Measurements from ENCODE around the gene PLEKHA3. TPM values are rescaled to one million over a fixed set of nuclear protein-coding genes. Genes with fewer than 3 reads are reported as not detected.

The PLEKHA3 gene
- total and polyA plus RNA-seq, 2 of the 4 experiments (the other 2 are of a cell fraction) = 3.9 to 5.5 TPM

- H3K4me1 ChIP-seq (ENCODE audit: control insufficient read depth, insufficient read depth, low read length) = peaks cover 1% of the 10 kb centered on the region; the same call in 1 of the 2 replicates
- no peaks in the 10 kb centered on the region for H3K27me3 ChIP-seq (ENCODE audit: control insufficient read depth, insufficient read depth, low read length)
- dilution Hi-C loops (cut with HindIII; ENCODE audit: low sequenced_read_pairs, unreplicated experiment) = no loop called here
- H2BK120ac ChIP-seq (ENCODE audit: low read depth, low read length) = no peak overlapping the region
- no peak overlapping the region for H2BK5ac ChIP-seq (ENCODE audit: low read depth, low read length, poor library complexity, severe bottlenecking)
- WGBS, 2 experiments (ENCODE audit: extremely low coverage in 2 of 2, insufficient read length in 1 of 2) = no CpG with 5 or more reads among the region's 2 CpGs
- H4K8ac ChIP-seq (ENCODE audit: low read depth in 2 of 2, low read length in 2 of 2) = no peak overlapping the region
- no peak overlapping the region for H2AK9ac ChIP-seq (replicated peaks; ENCODE audit: low read depth, low read length, poor library complexity)
- no peak overlapping the region for H3K4ac ChIP-seq (ENCODE audit: low read depth, low read length)
- H3K56ac ChIP-seq (ENCODE audit: extremely low read depth, insufficient read depth, low read length) = no peak overlapping the region
- no peak overlapping the region for H3K23ac ChIP-seq (ENCODE audit: low read depth, low read length)
- no TSS peak for BruUV-seq (replicated peaks)
- no peak overlapping the region for H3K18ac ChIP-seq (ENCODE audit: low read depth, low read length)
- H2BK20ac ChIP-seq (ENCODE audit: low read depth, low read length) = no peak overlapping the region
- no peak overlapping the region for H2BK15ac ChIP-seq (ENCODE audit: low read depth, low read length)
- intact Hi-C loops (cut with micrococcal nuclease) = no loop called here
- in situ Hi-C loops (cut with MboI; ENCODE audit: low sequenced_read_pairs) = no loop called here
- no peak overlapping the region for H3K4me3 ChIP-seq (ENCODE audit: insufficient read depth, low read depth, low read length)
- H3K14ac ChIP-seq (replicated peaks; ENCODE audit: low read depth, low read length) = no peak overlapping the region
- peaks cover 4 to 6% of the 10 kb centered on the region in 2 experiments; a peak in 2 of 4 replicates for H3K79me1 ChIP-seq (ENCODE audit: low read depth in 1 of 2, low read length in 2 of 2)
- ATAC-seq (ENCODE audit: low read depth) = no peak
- no peak overlapping the region for H2AK5ac ChIP-seq (ENCODE audit: low read depth, low read length)
- H3K9me3 ChIP-seq (ENCODE audit: control insufficient read depth, insufficient read depth, low read length) = no peaks in the 10 kb centered on the region
- no peak overlapping the region for H3K4me2 ChIP-seq (ENCODE audit: low read depth, low read length)
- H4K91ac ChIP-seq (ENCODE audit: insufficient read depth, low read depth, low read length) = no peak overlapping the region
- CTCF ChIA-PET = no interaction called here
- no peaks in the 10 kb centered on the region for H4K20me1 ChIP-seq (ENCODE audit: insufficient read depth, low read length)
- no peak overlapping the region for H2AFZ ChIP-seq (replicated peaks; ENCODE audit: low read length, poor library complexity)
- no peak overlapping the region for H3K9ac ChIP-seq (ENCODE audit: low read depth, low read length)
- no peaks in the 10 kb centered on the region for H3K36me3 ChIP-seq (ENCODE audit: control insufficient read depth, insufficient read depth, low read length)
- no peak overlapping the region for H4K5ac ChIP-seq (ENCODE audit: low read depth, low read length)
- DNase-seq = no peak
- no peak overlapping the region for H3K27ac ChIP-seq (ENCODE audit: insufficient read depth, low read length)
- H3K9me1 ChIP-seq (ENCODE audit: insufficient read depth, low read length) = 0 out of 2 replicates have a peak, but pooled peaks cover 5% of the 10 kb centered on the region
- POLR2A ChIA-PET (ENCODE audit: unreplicated experiment) = no interaction called here
- TF ChIP-seq CHD1 (IDR thresholded peaks at IDR 0.05; ENCODE audit: low read depth, low read length) (no peak), CEBPB (IDR thresholded peaks at IDR 0.05; ENCODE audit: low read depth, low read length) (no peak), POLR2A (IDR thresholded peaks at IDR 0.05; ENCODE audit: low read depth, low read length) (no peak), MXI1 (IDR thresholded peaks at IDR 0.05; ENCODE audit: borderline replicate concordance, low read depth, low read length) (no peak), FOS (IDR thresholded peaks at IDR 0.05; ENCODE audit: low read depth, low read length) (no peak), MAZ (IDR thresholded peaks at IDR 0.05; ENCODE audit: borderline replicate concordance, low read depth, low read length) (no peak)
Observed at GRCh38 chr2:178550352-178550751, 70.1 kb downstream of the PLEKHA3 start.
